NOMO-1 treated with dmso at 0.1 percent for 144 hours (cell line): ENCODE measurements around the gene CHMP2B.

Source experiments
- DNase-seq: peaks from one replicate; lab custom pipeline; 2025; ENCODE audit not compliant: unreplicated experiment; lab: John Stamatoyannopoulos, UW

CHMP2B gene, protein sequence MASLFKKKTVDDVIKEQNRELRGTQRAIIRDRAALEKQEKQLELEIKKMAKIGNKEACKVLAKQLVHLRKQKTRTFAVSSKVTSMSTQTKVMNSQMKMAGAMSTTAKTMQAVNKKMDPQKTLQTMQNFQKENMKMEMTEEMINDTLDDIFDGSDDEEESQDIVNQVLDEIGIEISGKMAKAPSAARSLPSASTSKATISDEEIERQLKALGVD

DNA sequence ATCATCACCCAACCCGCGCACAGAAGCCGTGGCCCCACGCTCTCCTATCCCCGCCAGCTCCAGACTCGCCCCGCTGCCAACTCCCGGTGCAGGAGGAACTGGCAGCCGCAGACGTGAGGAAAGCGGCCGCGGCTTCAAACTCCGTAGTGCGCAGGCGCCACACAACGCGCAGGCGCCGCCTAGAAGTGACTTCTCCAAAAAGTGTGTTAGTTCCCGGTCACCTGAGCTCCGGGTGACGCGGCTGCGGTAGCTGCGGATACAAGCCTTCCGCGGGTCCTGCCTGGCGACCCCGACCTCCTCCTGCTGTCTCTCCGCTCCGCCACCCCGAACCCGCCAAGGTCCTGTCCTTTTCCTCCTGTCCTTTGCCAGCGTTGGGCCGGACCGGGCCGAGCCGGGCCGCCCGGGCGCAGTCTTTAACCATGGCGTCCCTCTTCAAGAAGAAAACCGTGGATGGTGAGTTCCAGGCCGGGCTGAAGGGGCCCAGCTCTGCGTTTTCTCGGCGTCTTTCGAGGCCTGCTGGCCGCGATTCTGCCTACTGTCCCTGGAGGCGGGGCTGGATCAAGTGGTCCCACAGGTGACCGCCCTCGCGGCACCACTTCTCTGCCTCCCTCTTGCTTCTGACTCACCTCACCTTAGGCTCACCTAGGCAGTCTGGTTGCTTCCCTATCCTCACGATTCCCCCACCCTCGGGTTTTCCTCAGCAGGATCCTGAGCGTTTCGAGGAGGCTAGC is at the start of gene CHMP2B:
Gene CHMP2B, plus strand, starts transcription at position 206 of the 731 bp plus-strand sequence. Its CDS starts 214 bp downstream, at position 420.
- peak; percentile 85 for DNase-seq

DNA sequence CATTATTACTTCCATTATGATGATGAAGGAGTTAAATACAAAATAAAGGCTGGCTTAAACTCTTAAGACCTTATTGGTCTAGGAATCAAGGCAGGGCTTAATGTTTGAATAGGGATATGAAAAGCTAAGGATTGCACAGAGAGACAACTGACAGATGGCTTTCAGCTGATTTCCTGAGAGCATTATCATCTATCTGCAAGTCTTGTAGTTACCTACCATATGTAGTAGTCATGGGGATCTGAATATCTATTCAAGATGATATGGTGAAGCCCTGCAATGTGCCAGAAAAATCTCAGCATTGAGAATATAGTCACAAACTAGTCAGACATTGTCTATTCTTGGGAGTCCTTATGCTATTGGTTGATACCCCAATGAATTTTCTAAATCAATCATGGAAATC is 47.5 kb upstream of the CHMP2B start:
- DNase-seq: no peak

DNA sequence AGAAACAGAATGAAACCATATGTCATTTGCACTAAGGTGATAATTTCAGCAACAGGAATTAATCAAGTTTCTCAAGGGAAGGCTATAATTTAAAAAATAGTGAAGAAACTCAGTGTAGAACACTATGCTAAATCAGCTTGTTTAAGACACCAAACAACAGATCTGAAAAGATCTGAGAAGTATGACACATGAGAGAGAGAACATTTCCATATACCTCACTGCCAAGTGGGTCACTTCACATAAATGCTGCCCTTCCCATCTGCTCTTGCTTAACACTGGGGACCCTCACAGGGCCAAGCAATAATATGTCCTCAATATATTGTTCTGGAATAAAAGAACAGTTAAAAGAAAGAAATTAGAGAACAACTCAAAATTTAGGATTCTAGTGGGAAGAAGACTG is 45.6 kb upstream of the CHMP2B start:
- DNase-seq: no peak

DNA sequence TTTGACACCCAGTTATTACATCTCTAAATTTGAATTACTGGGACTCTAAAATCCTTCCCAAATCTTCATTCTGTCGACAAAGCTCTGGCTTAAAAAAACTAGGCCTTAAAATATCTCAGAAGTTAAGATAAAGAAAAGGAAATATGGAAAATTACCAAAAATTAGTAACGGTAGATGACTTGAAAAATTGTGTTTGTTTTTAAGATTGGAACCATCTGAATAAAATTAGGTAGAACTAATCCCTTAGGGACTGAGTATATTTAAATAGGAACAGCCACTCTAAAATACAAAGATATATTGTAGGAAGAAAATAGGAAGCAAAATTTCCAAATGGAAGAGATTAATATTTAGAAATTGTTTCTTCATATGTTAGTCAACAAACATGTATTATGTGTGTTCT is 45.1 kb upstream of the CHMP2B start:
- no peak for DNase-seq

DNA sequence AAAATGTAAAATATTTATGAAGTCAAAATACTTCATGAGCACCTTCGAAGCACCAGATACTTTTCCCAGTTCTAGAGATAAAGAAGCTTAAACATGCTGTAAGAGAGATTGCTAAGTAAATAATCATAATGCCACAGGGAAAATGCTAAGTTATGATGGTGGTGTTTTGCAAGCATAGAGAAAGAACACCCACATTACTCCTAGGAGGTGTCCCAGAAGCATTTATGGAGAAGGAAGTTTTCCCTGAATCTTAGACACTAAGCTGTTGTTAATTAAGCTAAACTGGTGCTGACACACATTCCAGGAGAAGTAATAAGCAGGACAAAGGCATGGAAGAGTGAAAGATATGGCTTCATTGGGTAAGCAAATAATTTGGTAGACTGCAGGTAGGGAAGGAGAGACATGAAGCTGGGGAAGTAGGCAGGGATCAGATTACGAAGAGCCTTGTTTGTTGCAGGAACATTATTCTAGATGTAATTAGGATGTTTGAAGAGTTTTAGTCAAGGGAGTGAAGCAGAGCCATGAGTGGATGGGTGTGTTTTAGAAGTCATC is 40.4 kb upstream of the CHMP2B start:
- DNase-seq: no peak

DNA sequence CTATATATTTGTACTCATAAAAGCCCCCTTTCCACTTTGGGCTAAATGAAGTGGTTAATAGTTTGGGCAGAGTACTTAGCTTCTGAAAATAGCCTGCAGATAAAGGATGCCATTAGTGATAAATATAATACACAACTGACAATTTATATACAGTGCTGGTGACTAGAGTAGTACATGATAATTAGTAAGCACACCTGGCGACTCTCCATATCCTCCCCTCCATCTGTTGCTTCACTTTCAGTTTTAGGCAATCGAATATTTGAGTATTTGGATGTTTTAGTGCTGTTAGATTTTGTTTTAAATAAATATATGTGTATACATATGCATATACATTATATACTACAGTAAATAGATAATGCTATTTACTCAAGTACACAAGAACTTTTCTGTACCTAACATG is 35.9 kb upstream of the CHMP2B start:
- DNase-seq: no peak

DNA sequence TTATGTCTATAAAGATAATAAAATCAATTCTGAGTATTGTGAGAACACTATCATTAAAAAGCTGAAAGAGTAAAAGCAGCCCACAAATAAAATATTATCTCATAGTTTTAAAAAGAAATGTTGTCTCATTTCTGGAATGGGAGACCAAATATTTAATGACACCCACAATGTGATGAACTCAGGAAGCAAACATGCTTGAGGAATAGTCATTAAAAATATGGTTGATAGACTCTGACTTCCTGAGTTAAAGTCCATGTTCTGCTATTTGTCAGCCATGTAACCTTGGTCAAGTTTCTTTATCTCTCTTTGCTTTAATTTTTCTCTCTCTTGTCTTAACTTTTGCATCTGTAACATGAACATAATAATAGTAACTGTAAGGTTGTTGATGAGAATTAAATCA is 35.5 kb upstream of the CHMP2B start:
- DNase-seq: no peak

DNA sequence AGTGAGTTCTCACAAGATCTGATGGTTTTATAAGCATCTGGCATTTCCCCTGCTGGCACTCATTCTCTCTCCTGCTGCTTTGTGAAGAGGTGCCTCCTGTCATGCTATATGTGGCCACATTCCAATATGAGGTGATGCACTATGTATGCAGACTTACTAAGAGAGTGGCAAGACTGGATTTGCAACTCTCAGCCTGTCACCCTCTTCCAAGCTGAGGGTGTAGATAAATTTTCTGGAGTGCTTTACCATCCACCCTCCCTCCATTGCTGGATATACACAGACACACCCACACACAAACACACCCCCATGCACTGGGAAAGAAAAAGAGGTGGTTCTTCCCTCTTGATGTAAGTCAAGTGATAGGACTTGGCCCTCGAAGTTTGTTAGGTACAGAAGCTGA is 30.2 kb upstream of the CHMP2B start:
- DNase-seq: no peak

DNA sequence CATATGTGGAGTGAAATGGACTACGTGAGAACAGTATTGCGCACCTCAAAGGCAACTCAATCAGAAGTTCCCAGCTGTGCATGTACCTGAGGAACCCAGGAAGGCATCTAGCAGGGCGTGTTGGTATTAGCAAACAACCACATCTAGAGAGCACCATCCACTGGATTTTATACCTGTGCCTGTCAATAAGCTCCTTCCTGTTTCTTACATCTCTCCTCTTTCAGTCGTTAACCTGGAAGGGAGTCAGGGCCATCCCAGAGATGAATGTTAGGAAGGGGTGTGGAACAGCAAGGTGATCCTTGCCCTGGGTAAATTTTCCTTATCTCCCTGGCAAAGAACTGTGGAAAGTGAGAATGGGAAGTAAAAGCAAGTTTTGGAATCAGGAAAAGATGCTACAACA is 29.6 kb upstream of the CHMP2B start:
- DNase-seq: no peak

DNA sequence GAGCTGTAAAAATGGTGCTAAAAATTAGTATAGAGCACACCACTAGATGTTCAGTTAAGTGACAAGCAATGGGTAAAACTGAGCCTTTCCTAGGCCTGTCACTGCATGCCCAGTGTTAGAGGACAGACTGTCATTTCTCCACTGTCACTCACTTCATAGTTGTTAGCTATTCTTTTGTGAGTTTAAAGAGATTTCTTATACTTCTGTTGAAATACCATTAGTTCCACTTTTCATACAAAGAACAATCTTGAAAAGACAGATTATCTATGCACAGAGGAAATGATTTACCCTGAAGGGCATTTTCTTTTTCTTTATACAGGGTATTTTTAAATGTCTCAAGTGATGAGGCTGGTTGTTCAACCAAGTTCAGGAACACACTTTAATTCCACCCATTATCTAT is 28.3 kb upstream of the CHMP2B start:
- no peak for DNase-seq

DNA sequence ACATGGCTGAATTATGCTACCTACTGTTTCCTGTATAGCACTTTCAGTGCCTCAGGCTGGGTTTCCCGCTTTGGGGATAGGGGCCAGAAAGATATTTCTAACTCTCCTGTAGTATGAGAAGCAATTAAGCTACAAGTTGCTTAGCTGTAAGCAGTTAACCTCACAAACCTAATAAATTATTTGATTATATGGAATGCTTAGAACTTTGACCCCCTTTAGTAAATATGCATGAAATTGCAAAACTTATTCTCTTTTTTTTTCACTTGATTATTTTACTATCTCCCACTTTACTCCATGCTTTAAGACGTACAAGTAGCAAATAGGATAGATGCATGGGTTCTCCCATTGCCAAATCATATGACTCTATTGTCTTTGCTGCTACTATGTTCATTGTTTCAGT is 27.5 kb upstream of the CHMP2B start:
- DNase-seq: no peak

DNA sequence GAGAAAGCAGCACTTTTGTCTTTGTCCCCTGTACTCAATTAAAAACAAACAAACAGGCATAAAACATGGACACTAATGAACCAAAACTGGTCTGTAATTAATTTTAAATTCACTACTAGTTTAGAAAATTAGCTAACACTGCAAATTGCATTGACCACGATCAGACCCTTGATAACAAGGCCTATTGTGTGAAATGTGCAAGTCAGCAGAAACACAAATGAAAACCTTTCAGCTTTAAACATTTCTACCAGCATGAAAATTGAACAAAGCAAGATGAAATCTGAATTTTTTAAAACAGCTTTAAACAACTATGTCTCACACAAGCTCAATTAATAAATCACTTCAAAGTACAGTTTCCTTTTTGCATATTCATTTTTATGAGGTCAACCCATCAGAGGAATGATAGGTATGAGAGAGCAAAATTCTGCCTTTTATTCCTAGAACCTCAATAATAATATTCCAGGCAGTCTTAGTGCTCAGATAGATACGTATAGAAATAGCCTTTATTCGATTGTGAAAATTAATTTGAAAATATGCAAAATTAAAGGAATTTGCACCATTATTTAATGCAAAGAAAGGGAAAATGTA is 27.0 kb upstream of the CHMP2B start:
- DNase-seq: no peak

DNA sequence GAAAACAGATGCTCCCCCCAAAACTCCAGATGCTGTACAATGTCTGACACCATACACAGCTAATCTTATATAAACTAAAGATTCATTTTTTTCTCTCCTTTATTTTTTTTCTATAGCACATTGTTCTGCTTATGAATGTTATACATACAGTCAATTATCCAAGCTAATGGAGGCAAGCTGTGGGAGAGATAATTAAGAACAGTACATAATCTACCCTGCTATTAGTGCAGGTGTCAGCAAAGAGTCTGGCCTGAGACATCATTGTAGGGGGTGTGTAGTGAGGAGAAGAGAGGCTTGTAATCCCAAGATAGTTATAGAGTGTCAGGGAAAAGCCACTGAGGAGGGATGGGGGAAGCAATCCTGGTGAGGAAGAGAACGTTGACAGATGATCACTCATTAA is 25.4 kb upstream of the CHMP2B start:
- DNase-seq: no peak

DNA sequence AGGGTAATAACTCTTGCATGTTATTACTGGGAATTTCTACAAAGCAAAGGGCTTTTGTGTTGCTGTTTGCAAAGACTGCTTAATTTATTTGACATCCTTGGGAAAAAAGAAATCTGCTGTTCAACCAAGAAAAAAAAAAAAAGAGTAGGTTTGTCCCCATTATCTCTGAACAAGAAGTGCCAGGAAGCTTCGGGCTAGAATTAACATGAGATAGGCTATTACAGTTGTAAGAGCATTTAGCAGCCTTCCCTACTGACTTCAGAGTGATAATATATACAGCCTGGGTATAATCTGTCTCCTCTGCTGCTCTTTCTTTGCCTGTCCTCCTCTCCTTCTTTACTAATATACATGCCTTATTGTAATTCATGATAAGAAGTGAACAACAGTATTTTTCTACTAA is 23.3 kb upstream of the CHMP2B start:
- no peak for DNase-seq

DNA sequence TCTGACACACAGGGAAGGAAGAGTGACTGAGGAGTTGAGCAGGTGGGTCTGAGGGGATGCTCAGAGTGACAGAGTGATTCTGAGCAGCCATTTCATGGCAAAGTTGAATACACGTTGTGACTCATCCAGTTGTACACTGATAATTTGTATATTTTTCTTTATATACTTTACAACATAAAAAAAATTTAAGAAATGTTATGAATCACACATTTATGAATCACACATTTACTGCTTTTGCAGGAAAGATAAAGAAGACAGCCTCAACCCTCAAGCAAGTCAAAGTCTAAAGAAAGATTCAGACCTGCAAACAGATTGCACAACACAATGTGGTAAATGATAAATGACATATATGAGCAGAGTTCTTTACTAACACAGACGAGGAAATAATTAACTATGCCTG is 21.0 kb upstream of the CHMP2B start:
- DNase-seq: no peak

DNA sequence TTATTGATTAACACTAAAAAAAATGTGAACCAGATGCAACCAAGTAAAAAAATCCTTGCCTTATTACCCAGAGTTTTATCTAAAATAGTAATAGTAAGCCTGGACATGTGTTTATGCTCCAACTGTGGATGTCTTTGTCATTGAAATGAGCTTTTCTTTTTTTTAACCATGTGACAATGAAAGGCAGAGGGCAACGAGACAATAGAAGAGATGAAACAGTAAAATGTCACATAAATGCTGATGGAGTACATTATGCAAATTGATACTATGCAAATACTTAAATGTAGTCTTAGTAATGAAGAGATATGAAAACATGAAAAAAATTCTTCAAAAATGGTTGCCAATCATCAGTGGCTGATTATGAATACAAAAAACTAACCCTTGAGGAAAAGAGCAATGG is 20.5 kb upstream of the CHMP2B start:
- DNase-seq: no peak

DNA sequence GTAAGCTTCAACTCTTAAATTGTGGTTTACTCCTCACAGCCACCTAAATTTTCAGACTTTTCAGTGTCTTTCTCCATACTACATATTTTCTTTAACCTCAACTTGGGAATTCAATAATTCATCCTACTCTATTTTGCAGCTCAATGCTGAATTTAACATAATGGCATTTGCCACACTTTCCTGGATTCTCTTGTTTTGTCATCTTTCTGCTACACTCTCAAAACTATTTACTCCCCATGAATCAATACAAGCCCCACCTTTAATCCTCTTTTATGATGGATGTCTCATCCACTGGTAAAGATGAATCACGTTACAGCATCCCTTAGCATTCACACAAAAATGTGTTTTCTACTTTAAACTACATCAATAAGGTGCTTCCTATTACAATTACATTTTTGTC is 19.6 kb upstream of the CHMP2B start:
- no peak for DNase-seq

DNA sequence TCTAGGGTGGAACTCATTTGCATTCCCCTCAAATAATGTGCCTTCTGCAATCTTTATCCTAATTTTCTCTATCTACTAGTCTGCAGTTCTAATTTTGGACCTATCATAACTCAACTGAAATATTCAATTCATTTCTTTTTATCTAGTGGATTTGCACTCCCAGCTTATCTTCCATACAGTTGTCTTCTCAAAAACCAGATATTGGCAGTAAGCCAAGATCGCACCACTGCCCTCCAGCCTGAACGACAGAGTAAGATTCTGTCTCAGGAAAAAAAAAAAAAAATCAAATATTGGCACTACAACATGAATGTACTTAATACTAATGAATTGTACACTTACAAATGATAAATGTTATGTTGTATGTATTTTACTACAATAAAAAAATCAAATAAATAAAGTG is 18.0 kb upstream of the CHMP2B start:
- DNase-seq: no peak

DNA sequence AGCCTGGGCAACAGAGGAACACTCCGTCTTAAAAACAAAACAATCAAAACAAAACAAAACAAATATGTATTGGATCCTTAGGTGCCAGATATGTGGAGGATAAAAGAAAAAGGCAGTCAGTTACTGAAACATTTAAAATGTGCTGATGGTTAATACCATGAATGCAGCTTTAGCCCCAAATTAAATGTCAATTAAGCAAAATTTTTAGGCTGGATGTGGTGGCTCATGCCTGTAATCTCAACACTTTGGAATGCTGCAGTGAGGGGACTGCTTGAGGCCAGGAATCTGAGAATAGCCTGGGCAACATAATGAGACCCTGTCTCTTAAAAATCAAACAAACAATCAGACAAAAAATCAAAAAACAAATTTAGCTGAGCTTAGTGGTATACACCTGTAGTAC is 8.5 kb upstream of the CHMP2B start:
- no peak for DNase-seq

DNA sequence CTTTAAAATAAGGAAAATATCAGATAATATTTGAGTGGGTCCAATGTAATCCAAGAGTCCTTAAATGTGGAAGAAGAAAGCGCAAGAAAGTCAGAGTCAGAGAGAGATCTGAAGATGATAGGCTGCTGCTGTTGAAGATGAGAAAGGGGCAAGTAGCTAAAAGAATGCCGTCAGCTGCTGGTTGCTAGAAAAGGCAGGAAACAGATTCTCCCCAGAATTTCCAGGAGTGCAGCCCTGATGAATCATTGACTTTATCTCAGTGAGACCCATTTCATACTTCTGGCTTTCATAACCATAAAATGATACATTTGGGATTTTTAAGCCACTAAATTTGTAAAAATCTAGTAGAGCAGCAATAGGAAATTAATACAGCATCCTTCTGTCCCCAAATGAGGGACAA is 7.5 kb upstream of the CHMP2B start:
- DNase-seq: no peak

DNA sequence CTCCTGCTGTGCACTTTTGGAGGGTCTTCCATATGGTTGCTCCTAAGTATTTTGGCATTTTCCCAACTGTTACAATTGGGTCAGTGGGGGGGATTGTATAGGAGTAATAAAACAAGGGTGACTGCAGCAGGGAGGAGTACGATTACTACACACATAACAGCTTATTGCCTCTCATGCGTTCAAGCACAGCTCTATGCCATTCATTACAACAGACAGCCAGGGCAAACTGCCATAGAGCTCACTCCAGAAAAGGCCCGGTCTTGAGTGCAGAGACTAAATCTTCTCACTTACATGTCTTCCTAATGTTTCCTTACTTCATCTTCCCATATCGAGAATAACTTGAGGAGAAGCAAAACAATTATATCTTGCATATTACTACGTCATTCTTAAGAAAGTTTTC is 1.4 kb upstream of the CHMP2B start:
- DNase-seq: no peak

DNA sequence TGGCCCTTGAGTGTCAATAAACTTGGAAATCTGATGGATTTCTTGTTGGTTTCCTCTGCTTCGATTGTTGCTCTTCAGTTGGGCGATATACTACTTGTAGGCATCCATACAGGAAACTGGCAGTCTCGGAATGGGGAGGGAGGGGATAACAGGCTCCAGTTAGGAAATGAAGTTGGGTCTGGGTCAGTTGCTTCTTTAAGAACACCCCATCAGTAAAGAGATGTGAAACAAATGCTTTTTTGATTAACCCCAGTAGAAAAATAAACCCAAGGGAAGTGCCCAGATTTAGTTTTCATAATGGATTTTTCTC is 681 bp downstream of the CHMP2B start:
- DNase-seq: no peak

DNA sequence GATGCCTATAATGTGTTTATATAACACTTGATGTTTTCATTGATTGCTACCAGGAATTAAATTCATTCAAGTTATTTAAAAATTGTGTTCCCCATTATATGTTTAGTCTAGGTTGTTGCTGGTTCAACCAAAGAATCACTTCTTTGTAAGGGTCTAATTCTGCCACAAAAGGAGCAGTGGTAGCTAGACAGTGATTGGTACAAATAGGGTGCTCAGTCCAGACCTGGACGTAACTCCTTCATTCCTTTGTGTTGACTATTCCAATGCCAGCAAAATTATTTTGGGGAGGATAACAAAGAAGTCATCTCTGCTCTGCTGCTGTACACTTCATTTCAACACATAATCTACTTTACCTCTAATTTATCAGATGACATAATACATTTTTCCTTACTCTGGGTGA is 1.2 kb downstream of the CHMP2B start:
- no peak for DNase-seq
